Measurements from ENCODE around the gene LRRC1.

DNA sequence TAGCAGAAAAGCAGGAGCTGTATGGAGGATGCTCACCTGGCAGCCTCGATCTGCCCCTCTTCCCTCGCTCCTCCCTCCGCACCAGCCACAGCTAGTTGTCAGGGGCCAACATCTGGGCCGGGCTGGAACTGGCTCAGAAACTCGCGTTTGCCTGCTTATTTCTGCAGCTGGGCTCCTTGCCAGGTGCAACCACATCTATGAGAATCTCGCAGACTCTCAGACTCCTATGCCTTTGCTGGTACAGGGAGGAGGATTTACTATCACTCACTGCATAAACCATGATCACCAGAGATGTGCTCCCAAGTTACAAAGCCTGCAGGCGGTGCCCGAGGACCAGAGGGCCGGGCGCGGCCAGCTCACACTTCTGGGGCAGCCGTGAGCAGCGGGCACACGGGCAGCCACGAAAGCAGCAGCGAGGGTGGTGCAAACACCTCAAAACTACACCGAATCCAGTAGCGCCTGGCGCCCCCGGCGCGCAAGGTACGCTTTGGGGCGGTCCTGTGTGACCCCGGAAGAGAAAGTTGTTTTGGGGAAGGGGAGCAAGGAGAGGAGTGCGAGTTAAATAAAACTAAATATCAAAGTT is 577 bp upstream of the LRRC1 start:
- TF ChIP-seq, protein P1, sequence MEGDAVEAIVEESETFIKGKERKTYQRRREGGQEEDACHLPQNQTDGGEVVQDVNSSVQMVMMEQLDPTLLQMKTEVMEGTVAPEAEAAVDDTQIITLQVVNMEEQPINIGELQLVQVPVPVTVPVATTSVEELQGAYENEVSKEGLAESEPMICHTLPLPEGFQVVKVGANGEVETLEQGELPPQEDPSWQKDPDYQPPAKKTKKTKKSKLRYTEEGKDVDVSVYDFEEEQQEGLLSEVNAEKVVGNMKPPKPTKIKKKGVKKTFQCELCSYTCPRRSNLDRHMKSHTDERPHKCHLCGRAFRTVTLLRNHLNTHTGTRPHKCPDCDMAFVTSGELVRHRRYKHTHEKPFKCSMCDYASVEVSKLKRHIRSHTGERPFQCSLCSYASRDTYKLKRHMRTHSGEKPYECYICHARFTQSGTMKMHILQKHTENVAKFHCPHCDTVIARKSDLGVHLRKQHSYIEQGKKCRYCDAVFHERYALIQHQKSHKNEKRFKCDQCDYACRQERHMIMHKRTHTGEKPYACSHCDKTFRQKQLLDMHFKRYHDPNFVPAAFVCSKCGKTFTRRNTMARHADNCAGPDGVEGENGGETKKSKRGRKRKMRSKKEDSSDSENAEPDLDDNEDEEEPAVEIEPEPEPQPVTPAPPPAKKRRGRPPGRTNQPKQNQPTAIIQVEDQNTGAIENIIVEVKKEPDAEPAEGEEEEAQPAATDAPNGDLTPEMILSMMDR (IDR thresholded peaks at IDR 0.05): no peak
- TF ChIP-seq POLR2A (IDR thresholded peaks at IDR 0.05): no peak
